GM12864 (cell line): ENCODE results near the gene ZEB2.

Experiments used
- DNase-seq: peaks from one replicate; pipeline ENCODE4 v3.0.0-alpha.2; 2011; ENCODE audit warnings: low read depth
- H3K4me3 ChIP-seq: 2 replicates; pipeline ENCODE4 v1.5.1; 2011; ENCODE audit warnings: mild to moderate bottlenecking, low read depth, low read length, control low read depth
- CTCF ChIP-seq: IDR thresholded peaks from 2 replicates; pipeline ENCODE4 v1.5.1; 2011; ENCODE audit warnings: low read depth, mild to moderate bottlenecking, moderate library complexity, low read length, control low read depth, inconsistent platforms; ENCODE audit errors: missing control alignments

ZEB2 gene

GRCh38 chr2:144523596-144524117 is 3.7 kb upstream of the ZEB2 start:
- DNase-seq, result no peak
- no peak overlapping the region for H3K4me3 ChIP-seq
- no peak for TF ChIP-seq CTCF

- no peak for TF ChIP-seq CTCF
- DNase-seq, result no peak
- H3K4me3 ChIP-seq, result no peak overlapping the region
These were observed 3.1 kb upstream of the ZEB2 start for GRCh38 chr2:144522897-144523595.

- H3K4me3 ChIP-seq, result no peak overlapping the region
- no peak for DNase-seq
- TF ChIP-seq CTCF, result no peak
These were observed 2.4 kb upstream of the ZEB2 start for GRCh38 chr2:144522176-144522896.

GRCh38 chr2:144521686-144522085 is 1.8 kb upstream of the ZEB2 start:
- no peak for DNase-seq
- H3K4me3 ChIP-seq, result no peak overlapping the region
- no peak for TF ChIP-seq CTCF

GRCh38 chr2:144520756-144521487 is 1.0 kb upstream of the ZEB2 start:
- H3K4me3 ChIP-seq, result no peak overlapping the region

GRCh38 chr2:144519597-144519933 is 354 bp downstream of the ZEB2 start:
- no peak for DNase-seq
- no peak for TF ChIP-seq CTCF
- no peak overlapping the region for H3K4me3 ChIP-seq

More at GRCh38 chr2:144520756-144521487, 1.0 kb upstream of the ZEB2 start:
- no peak for DNase-seq
- no peak for TF ChIP-seq CTCF
